ENCODE data around the gene ADAMTS8.

DNA sequence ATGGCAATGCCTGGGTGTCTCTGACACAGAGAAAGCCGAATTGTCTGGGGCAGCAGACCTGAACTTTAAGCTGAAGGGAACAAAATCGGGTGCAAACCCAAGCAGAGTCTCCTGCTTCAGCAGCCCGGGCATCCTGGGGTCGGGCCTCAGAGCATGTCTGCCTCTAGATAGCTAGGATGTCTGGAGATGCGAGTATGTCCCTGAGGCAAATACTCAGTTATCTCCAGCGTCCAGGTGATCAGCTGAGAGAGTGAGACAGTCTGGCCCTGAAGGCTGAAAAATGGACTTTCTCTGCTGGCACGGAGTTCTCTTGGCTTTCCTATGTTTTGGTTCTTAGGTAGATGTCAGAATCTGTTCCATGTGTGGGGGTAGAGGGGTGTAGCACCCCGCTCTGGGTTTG, 3.3 kb downstream of the ADAMTS8 start:
- TF ChIP-seq, protein P1, sequence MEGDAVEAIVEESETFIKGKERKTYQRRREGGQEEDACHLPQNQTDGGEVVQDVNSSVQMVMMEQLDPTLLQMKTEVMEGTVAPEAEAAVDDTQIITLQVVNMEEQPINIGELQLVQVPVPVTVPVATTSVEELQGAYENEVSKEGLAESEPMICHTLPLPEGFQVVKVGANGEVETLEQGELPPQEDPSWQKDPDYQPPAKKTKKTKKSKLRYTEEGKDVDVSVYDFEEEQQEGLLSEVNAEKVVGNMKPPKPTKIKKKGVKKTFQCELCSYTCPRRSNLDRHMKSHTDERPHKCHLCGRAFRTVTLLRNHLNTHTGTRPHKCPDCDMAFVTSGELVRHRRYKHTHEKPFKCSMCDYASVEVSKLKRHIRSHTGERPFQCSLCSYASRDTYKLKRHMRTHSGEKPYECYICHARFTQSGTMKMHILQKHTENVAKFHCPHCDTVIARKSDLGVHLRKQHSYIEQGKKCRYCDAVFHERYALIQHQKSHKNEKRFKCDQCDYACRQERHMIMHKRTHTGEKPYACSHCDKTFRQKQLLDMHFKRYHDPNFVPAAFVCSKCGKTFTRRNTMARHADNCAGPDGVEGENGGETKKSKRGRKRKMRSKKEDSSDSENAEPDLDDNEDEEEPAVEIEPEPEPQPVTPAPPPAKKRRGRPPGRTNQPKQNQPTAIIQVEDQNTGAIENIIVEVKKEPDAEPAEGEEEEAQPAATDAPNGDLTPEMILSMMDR (IDR thresholded peaks at IDR 0.05; ENCODE audit: low read length) = no peak
- TF ChIP-seq EZH2phosphoT487 (IDR thresholded peaks at IDR 0.05; ENCODE audit: low read length) = no peak

All from MM.1S (cell line).